PC-3 (cell line): ENCODE measurements around the gene FSIP1.

Source experiments
- EZH2 ChIP-seq: fragments of 300-600 bp; sonication (generic); IDR thresholded peaks from one replicate; pipeline ENCODE4 v1.6.1; 2017; ENCODE audit warnings: antibody characterized with exemption, mild to moderate bottlenecking, low read length; ENCODE audit not compliant: unreplicated experiment
- EZH2phosphoT487 ChIP-seq: fragments of 300-600 bp; sonication (generic); IDR thresholded peaks from 2 replicates; pipeline ENCODE4 v1.6.1; 2018; ENCODE audit warnings: mild to moderate bottlenecking, antibody characterized with exemption, low read length, borderline replicate concordance
- TF ChIP-seq, protein P1 (sequence below): fragments of 300-600 bp; sonication (generic); conservative IDR thresholded peaks from 2 replicates; pipeline ENCODE4 v1.5.1; 2017; ENCODE audit warnings: antibody characterized with exemption, low read depth, mild to moderate bottlenecking, low read length

DNA sequence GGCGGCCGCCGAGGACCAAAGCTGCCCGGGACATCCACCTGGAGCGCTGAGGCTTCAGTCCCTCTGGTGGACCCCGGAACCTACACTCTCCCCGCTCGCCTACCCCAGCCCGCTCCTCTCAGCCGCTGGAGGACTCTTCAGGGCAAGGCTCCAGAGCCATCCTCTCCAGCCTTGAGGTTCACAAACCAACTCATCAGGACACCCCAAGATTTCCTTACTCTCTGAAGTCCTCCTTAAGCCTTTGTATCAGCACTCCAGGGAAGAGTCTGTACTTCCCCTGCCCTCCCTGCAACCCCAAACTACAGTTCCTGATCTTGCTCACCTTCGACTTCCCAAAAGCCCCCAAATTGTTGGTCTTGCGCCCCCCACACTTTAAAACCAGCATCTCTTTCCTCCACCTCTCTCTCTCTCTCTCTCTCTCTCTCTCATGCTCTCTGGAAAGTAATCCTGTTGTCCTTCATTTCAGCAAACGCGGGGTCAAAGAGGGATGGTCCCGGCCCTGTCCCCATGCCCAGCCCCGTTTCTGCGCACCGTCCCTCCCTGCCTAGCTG lies 201.3 kb downstream of the FSIP1 start:
- no peak for TF ChIP-seq EZH2
- TF ChIP-seq EZH2phosphoT487, result no peak
- TF ChIP-seq, protein P1, sequence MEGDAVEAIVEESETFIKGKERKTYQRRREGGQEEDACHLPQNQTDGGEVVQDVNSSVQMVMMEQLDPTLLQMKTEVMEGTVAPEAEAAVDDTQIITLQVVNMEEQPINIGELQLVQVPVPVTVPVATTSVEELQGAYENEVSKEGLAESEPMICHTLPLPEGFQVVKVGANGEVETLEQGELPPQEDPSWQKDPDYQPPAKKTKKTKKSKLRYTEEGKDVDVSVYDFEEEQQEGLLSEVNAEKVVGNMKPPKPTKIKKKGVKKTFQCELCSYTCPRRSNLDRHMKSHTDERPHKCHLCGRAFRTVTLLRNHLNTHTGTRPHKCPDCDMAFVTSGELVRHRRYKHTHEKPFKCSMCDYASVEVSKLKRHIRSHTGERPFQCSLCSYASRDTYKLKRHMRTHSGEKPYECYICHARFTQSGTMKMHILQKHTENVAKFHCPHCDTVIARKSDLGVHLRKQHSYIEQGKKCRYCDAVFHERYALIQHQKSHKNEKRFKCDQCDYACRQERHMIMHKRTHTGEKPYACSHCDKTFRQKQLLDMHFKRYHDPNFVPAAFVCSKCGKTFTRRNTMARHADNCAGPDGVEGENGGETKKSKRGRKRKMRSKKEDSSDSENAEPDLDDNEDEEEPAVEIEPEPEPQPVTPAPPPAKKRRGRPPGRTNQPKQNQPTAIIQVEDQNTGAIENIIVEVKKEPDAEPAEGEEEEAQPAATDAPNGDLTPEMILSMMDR, result no peak
